ENCODE measurements around the gene CPA3.

Gene CPA3

DNA sequence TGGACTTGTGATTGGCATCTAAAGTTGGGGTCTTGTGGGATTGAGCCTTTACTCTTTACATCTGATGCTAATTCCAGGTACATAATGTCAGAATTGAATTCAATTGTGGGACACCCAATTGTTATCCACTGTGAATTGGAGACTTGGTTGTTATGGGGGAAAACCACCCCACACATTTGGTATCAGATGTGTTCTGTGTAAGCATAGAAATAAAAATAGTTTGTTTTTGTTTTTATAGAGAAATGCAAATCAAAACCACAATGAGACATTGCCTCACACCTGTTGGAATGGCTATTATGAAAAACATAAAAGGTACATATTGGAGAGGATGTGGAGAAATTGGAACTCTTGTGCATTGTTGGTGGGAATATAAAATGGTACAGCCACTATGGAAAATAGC, 58.5 kb downstream of the CPA3 start:
- DNase-seq = no peak

- no peak for DNase-seq
Observed at GRCh38 chr3:148924562-148924961, 59.5 kb downstream of the CPA3 start.

GRCh38 chr3:148925845-148926244, 60.7 kb downstream of the CPA3 start:
- DNase-seq = no peak

DNA sequence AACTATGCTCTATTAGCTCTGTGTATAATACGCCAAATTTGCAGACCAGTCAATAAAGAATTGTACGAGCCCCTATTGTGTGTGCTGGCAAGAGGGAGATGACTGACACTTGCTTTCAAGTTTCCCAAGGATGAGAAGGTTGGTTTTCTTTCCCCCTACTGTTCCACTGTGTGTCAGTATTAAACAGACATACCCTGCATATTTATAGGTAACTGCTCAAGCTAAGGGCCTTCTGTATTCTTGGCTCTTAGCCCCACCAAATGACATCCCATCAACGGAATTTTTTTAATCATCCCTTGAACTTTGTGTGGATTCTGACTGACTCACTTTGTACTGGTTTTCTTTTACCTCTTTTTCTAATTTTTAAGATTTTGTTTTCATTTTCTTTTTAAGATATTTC, 65.7 kb downstream of the CPA3 start:
- no peak for DNase-seq

DNA sequence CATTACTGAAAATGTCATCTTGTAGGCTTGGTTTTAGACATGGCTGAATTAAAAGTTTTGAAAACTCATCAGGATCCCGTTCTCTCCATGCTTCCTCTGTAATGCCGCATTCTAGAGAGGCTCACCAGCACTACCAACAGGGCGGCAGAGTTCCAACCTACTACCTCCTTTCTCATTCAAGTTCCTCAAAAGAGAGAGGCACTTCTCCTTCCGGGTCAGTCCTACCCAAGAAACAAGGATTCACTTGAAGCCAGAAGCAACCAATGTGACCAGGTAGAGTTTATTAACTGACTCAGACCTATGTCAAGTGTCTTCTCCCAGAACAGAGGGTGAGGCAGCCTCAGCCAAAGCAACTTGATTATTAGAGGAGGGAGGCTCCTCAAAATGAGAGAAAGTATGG, 66.5 kb downstream of the CPA3 start:
- no peak for DNase-seq

- no peak for DNase-seq
Observed at GRCh38 chr3:148932972-148933371, 67.9 kb downstream of the CPA3 start.

- no peak for DNase-seq
Observed at GRCh38 chr3:148937467-148938255, 72.6 kb downstream of the CPA3 start.

DNA sequence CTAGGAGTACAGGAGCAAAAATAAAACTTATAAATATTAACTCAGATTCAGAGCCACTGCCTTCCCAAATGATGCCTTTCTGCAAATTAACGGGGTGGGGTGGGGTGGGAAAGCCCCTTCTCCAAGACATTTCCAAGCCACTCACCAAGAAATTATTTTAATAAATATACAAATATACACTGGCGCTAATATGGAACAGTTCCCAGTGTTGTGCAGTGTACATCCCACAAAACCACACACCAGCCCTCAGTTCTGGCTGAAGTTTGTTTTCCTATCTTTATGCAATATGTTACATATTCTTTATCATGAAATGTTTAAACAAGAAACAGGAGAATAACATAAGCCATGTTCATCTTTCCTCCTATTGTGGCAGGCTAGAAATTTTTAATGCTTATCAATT, 73.2 kb downstream of the CPA3 start:
- DNase-seq = no peak

DNA sequence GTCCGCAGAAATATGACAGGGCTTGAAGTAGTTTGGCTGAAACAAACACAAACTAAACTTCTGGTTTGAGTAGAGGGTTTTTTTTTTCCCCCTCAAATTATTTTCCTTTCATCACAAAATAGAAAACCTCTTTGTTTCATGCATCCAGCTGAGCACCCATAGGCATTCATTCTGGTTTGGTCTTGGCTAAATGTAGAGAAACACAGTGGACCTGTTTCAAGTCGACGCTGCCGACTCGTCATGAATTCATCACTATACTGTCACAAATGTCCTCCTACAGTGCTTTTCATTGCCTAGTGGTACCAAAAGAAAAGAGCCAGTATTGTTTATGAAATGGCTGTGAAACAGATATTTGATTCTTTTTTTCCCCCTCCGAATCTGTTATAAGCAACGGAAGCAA, 73.8 kb downstream of the CPA3 start:
- no peak for DNase-seq

DNA sequence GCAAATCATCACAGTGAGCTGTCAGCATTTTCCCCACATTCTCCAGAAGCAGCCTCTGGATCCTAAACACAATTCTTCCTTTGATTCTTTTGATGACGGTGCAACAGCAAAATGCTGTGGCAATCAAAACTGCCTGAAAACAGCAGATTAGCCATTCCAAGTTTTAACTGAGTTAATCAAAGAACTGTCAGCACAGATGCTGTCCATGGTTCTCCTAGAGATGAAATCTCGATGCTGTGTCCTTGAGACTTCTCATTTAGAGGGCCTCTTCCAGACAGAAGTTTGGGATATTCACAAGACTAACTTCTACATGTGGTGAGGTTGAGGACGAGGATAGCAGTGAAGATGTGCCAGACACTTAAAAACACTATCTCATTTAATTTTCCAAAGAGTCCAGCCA, 75.9 kb downstream of the CPA3 start:
- no peak for DNase-seq

DNA sequence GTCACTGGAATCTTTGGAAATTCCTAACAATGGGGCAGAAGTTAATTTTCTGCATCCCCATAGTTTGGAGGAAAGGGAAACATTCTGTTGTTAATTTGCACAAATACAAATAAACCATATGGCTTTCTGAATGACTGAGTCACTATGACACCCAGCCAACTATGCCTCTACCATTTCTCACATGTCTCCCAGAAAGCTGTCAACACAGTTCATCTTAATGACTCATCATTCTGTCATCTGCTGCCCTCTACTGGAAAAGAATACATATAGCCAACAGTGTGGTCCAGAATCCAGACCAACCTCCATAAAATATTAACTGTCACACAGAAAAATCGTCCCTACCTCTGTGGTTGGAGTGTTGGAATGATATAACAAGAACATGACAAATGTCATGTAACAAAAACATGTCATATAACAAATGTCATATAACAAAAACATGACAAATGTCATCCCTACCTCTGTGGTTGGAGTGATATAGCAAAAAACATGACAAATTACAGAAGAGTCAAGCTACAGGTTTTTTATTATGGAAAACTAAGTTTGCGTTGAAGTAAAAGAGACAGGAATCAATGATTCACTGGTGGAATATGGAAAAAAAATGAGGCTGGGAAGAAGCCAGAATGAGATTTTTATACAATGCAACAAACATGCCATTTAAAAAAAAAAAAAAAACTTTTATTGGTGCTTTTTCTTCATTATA, 78.6 kb downstream of the CPA3 start:
- DNase-seq = peak in 1 of 2 donors; percentile 88

DNA sequence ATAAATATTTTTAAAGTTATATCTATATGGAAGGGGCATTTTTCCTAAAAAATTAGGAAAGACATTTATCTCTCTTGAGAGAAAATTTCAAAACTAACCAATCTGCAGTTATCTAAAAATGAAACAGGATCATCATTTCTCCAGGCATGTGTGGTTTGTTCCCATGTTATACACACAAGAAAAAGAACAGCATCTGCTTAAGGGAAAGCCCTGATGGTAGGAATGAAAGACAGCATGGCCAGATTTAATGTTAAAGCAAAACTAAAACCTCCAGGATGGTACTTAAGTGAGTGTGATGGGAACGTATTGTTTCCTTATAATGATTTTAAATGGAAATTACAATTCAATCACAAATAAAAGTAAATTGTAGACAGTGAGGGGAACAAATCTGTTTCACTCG, 80.0 kb downstream of the CPA3 start:
- no peak for DNase-seq

Data from bone marrow (tissue), 2 donors.